D341Med (cell line): Measurements from ENCODE around the gene DGKD.

Source experiments
- DNase-seq: peaks from one replicate; pipeline ENCODE4 v3.0.0; 2012; ENCODE audit warnings: low spot score

The DGKD gene

GRCh38 chr2:233428438-233428837 is 74.1 kb downstream of the DGKD start:
- DNase-seq = no peak

- no peak for DNase-seq
Measured at GRCh38 chr2:233429175-233429897, 75.0 kb downstream of the DGKD start.

GRCh38 chr2:233430081-233430480 is 75.8 kb downstream of the DGKD start:
- DNase-seq = no peak

- no peak for DNase-seq
Measured at GRCh38 chr2:233430651-233431050, 76.4 kb downstream of the DGKD start.

- DNase-seq = no peak
Measured at GRCh38 chr2:233433029-233433428, 78.7 kb downstream of the DGKD start.

GRCh38 chr2:233433794-233434193 is 79.5 kb downstream of the DGKD start:
- DNase-seq = no peak

GRCh38 chr2:233434666-233435330 is 80.5 kb downstream of the DGKD start:
- no peak for DNase-seq

GRCh38 chr2:233435436-233436190 is 81.3 kb downstream of the DGKD start:
- DNase-seq = no peak

GRCh38 chr2:233436191-233436581 is 81.9 kb downstream of the DGKD start:
- DNase-seq = no peak

- DNase-seq = no peak
Measured at GRCh38 chr2:233436691-233437438, 82.6 kb downstream of the DGKD start.

GRCh38 chr2:233437439-233437955 is 83.2 kb downstream of the DGKD start:
- DNase-seq = no peak

GRCh38 chr2:233438573-233439147 is 84.4 kb downstream of the DGKD start:
- no peak for DNase-seq

GRCh38 chr2:233439191-233439590 is 84.9 kb downstream of the DGKD start:
- DNase-seq = no peak

- DNase-seq = no peak
Measured at GRCh38 chr2:233440314-233440713, 86.0 kb downstream of the DGKD start.

- no peak for DNase-seq
Measured at GRCh38 chr2:233440714-233441113, 86.4 kb downstream of the DGKD start.

- DNase-seq = no peak
Measured at GRCh38 chr2:233441161-233442027, 87.1 kb downstream of the DGKD start.

GRCh38 chr2:233442028-233442310 is 87.7 kb downstream of the DGKD start:
- no peak for DNase-seq

GRCh38 chr2:233443511-233444183 is 89.4 kb downstream of the DGKD start:
- DNase-seq = peak; percentile 85

- no peak for DNase-seq
Measured at GRCh38 chr2:233444501-233444900, 90.2 kb downstream of the DGKD start.

GRCh38 chr2:233445152-233445830 is 91.0 kb downstream of the DGKD start:
- DNase-seq = no peak
